Nephron (organoid): Measurements from ENCODE around the gene CCDC192.
A peak's percentile ranks its signal among the peaks of the same experiment; 100 is the strongest.

Experiments used
- H3K27ac Mint-ChIP-seq, 3 experiments: 2 replicates each; pipeline ENCODE4 v1.8.0; 2020; ENCODE audit warnings: mixed read lengths in 3 of 3, mild to moderate bottlenecking in 2 of 3, moderate library complexity in 1 of 3
- H3K27me3 Mint-ChIP-seq: 2 replicates; pipeline ENCODE4 v1.8.0; 2021; ENCODE audit warnings: low read depth, mild to moderate bottlenecking, moderate library complexity, mixed read lengths
- H3K36me3 Mint-ChIP-seq: 2 replicates; pipeline ENCODE4 v1.8.0; 2020; ENCODE audit warnings: low read depth, mixed read lengths
- H3K4me1 Mint-ChIP-seq: 2 replicates; pipeline ENCODE4 v1.8.0; 2020; ENCODE audit warnings: mixed read lengths
- H3K4me3 Mint-ChIP-seq, 3 experiments: 2 replicates each; pipeline ENCODE4 v1.8.0; 2020; ENCODE audit warnings: mild to moderate bottlenecking in 3 of 3, mixed read lengths in 3 of 3, moderate library complexity in 2 of 3
- H3K9me3 Mint-ChIP-seq: 2 replicates; pipeline ENCODE4 v1.8.0; 2020; ENCODE audit warnings: mixed read lengths
- TF ChIP-seq, protein P1 (sequence below), 3 experiments: fragments of 200-600 bp; sonication (generic); IDR thresholded peaks; one replicate each; pipeline ENCODE4 v1.5.0; 2021; ENCODE audit warnings: antibody characterized with exemption in 3 of 3; ENCODE audit not compliant: unreplicated experiment in 3 of 3

The CCDC192 gene

DNA sequence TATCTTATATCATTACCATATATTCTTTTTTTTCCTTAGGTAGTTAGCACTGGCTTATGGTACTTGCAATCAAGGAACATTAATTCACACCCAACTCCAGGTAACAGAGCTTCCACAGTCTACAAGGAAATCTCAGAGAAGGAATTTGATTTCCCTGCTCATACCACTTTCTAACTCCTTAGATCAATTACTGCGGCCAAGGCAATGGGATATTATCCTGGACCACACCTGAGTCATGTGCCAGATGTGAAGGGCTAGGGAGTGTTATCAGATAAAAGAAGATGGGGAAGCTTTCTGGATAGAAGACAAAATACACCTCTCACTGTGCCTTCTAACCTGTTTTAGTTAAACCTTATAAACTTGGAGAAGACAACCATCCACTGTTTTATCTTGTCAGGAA lies 181.2 kb downstream of the CCDC192 start:
- Mint-ChIP-seq H3K36me3 (no peaks in the 10 kb centered on the region), H3K4me1 (peaks cover 41% of the 10 kb centered on the region), H3K9me3 (no peaks in the 10 kb centered on the region), H3K4me3 (no peak overlapping the region), H3K27ac (peak overlapping the region; percentile 48 to 83 (median 62)), H3K27me3 (no peaks in the 10 kb centered on the region)
- TF ChIP-seq, protein P1, sequence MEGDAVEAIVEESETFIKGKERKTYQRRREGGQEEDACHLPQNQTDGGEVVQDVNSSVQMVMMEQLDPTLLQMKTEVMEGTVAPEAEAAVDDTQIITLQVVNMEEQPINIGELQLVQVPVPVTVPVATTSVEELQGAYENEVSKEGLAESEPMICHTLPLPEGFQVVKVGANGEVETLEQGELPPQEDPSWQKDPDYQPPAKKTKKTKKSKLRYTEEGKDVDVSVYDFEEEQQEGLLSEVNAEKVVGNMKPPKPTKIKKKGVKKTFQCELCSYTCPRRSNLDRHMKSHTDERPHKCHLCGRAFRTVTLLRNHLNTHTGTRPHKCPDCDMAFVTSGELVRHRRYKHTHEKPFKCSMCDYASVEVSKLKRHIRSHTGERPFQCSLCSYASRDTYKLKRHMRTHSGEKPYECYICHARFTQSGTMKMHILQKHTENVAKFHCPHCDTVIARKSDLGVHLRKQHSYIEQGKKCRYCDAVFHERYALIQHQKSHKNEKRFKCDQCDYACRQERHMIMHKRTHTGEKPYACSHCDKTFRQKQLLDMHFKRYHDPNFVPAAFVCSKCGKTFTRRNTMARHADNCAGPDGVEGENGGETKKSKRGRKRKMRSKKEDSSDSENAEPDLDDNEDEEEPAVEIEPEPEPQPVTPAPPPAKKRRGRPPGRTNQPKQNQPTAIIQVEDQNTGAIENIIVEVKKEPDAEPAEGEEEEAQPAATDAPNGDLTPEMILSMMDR (IDR thresholded peaks at IDR 0.05; ENCODE audit: unreplicated experiment in 3 of 3): no peak

DNA sequence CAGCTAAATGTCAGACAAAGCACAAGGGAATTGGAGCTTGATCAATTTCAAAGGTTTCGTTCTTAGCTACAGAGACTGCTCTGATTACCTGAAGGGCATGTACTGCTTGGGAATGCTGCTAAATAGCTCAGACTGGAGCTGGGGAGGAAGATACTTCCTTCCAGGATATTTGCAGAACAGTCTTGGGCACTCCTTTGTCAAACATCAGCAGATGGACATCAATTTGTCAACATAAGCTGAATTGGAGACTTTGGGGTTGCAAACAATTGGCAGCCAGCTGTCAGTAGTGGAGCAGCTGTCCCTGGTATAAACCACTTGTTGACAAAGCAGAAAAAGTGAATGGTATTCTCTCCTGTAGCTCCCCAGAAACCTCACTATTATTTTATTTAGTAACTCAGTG lies 182.0 kb downstream of the CCDC192 start:
- no peak overlapping the region for H3K4me3 Mint-ChIP-seq
- no peaks in the 10 kb centered on the region for H3K9me3 Mint-ChIP-seq
- TF ChIP-seq, protein P1 (IDR thresholded peaks at IDR 0.05; ENCODE audit: unreplicated experiment in 3 of 3): no peak
- H3K36me3 Mint-ChIP-seq: no peaks in the 10 kb centered on the region
- H3K4me1 Mint-ChIP-seq: peaks cover 41% of the 10 kb centered on the region
- peak overlapping the region; percentile 20 to 83 (median 62) for H3K27ac Mint-ChIP-seq
- no peaks in the 10 kb centered on the region for H3K27me3 Mint-ChIP-seq

DNA sequence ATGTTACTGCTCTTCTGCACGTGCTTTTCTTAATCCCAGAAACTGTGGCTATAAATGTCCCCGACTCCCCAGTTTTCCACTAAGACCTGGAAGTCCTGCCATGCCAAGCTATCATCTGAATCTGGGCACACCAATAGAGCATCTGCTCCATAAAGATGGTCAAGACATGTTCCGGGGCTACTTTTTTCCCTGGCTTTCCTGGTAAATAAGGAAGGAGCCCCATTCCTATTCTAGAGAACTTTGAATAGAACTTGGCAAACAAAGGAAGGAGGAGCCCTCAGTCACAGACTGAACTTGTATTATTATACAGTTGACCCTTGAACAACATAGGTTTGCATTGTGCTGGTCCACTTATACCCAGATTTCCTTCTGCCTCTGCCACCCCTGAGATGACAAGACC lies 182.9 kb downstream of the CCDC192 start:
- Mint-ChIP-seq H3K27me3 (no peaks in the 10 kb centered on the region), H3K36me3 (no peaks in the 10 kb centered on the region), H3K27ac (peak overlapping the region; percentile 20 to 83 (median 62)), H3K4me1 (peaks cover 44% of the 10 kb centered on the region), H3K4me3 (no peak overlapping the region), H3K9me3 (no peaks in the 10 kb centered on the region)
- TF ChIP-seq, protein P1 (IDR thresholded peaks at IDR 0.05; ENCODE audit: unreplicated experiment in 3 of 3): no peak

DNA sequence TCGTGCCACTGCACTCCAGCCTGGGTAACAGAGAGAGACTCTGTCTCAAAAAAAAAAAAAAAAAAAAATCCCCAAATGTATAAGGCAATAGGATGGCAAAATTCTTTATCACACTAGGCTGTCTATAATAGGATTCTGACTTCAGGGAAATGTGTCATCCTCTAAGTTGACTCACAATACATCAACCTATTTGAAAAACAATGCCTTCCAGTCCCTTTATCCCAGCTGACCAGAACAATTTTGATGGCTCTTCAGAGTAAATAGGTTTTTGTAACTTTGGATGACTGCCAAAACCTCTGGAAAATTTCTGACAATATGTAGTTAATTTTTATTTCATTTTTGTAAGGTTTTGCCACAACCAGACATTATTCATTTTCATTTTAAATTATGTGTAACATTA lies 184.1 kb downstream of the CCDC192 start:
- no peaks in the 10 kb centered on the region for H3K36me3 Mint-ChIP-seq
- H3K27ac Mint-ChIP-seq: no peak overlapping the region
- H3K27me3 Mint-ChIP-seq: no peaks in the 10 kb centered on the region
- no peaks in the 10 kb centered on the region for H3K9me3 Mint-ChIP-seq
- H3K4me1 Mint-ChIP-seq: peaks cover 48% of the 10 kb centered on the region
- TF ChIP-seq, protein P1 (IDR thresholded peaks at IDR 0.05; ENCODE audit: unreplicated experiment in 3 of 3): no peak
- no peak overlapping the region for H3K4me3 Mint-ChIP-seq

DNA sequence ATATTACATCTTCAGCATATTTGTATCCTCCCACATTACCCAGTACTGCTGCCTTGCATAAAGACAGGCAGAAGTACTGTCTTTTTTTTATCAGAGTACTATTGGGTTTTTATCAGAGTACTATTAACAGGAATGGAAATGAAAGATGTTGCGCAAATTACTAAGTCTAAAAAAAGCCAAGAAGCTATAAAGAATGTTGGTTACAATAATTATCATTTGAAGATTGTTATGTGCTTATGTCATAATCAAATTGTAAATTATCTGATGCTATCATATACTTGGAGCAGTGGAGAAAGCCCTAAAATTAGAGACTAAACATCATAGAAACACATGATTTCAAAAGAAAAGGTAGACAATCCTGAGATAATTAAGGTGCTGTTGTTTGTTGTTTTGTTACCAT lies 188.8 kb downstream of the CCDC192 start:
- Mint-ChIP-seq H3K4me3 (no peak overlapping the region), H3K27me3 (no peaks in the 10 kb centered on the region), H3K36me3 (no peaks in the 10 kb centered on the region)

More for the DNA sequence above, 188.8 kb downstream of the CCDC192 start:
- H3K27ac Mint-ChIP-seq: no peak overlapping the region
- no peaks in the 10 kb centered on the region for H3K9me3 Mint-ChIP-seq
- TF ChIP-seq, protein P1 (IDR thresholded peaks at IDR 0.05; ENCODE audit: unreplicated experiment in 3 of 3): no peak
- H3K4me1 Mint-ChIP-seq: peaks cover 22% of the 10 kb centered on the region
